HG03039 (cell line): ENCODE results near the gene ZNF215.
"Not testable (repeated sequence)": the region's sequence is repeated elsewhere in the genome, so short reads cannot be mapped to it uniquely, and the experiment has no call there.

Source experiments
- ATAC-seq: cut with Tn5 transposase; IDR thresholded peaks from one replicate; pipeline ENCODE4 v1.9.1; 2021; ENCODE audit warnings: mild to moderate bottlenecking, moderate library complexity; ENCODE audit not compliant: unreplicated experiment

Gene ZNF215

GRCh38 chr11:6926208-6927029 is at the start of gene ZNF215:
TSS of gene ZNF215 (plus strand) at chr11:6926426. CDS start at chr11:6932273, 5,847 bp downstream.
- peak; percentile 77 for ATAC-seq

- ATAC-seq, result no peak
These were observed 49.3 kb upstream of the ZNF215 start for GRCh38 chr11:6876914-6877313.

- ATAC-seq, result no peak
These were observed 43.5 kb upstream of the ZNF215 start for GRCh38 chr11:6882751-6883150.

DNA sequence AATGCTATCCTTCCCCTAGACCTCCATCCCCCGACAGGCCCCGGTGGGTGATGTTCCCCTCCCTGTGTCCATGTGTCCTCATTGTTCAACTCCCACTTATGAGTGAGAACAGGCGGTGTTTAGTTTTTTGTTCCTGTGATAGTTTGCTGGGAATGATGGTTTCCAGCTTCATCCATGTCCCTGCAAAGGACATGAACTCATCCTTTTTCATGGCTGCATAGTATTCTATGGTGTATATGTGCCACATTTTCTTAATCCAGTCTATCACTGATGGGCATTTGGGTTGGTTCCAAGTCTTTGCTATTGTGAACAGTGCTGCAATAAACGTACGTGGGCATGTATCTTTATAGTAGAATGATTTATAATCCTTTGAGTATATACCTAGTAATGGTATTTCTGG is 38.5 kb upstream of the ZNF215 start:
- not testable (repeated sequence) for ATAC-seq

DNA sequence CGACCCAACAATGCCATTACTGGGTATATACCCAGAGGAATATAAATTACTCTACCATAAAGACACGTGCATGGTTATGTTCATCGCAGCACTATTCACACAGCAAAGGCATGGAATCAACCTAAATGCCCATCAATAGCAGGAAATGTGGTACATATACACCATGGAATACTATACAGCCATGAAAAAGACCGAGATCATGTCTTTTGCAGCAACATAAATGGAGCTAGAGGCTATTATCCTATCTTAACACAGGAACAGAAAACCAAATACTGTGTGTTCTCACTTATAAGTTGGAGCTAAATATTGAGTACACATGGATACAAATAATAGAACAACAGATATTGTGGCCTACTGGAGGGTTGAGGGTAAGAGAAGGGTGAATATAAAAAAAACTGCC is 37.4 kb upstream of the ZNF215 start:
- no peak for ATAC-seq

DNA sequence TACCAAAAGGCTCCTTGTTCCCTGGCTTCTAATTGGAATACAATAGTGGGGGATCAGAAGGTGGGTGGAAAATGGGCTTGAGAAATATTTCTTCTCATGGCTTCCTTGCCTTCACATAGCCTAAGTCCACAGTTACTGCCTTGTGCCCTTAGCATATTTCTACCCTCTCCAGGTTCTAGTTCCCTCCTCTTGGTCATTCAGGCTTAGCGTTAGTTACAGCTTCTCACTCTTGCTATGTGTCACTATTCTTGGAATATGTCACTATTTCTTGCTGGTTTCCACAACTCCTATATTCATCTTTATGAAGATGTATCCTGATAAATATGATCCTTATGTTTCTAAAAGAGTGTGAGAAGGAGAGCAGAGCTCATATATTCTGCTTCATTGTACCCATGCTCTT is 36.4 kb upstream of the ZNF215 start:
- no peak for ATAC-seq

DNA sequence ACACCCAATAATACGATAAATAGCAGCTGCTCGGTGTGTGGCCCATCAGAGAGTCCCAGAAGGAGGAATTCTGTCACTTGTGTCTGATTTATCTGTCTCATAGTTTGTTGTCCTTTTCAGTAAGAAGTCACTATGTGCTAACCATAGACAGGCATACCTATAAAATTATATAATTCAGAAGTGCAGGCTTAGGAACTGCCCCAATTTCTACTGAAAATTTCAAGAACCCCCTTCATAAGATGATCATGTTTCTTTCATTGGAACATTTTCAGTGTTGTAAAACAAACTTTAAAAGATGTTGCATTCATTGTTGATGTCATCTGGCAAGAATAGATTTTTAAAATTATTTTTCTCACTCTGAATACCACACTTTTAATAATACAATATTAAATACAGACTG is 33.8 kb upstream of the ZNF215 start, which contains the start of gene OR2D2:
OR2D2 (minus strand) TSS at position 101 of the 400 bp plus-strand sequence; CDS start at position 101, 0 bp downstream.
- ATAC-seq, result no peak

DNA sequence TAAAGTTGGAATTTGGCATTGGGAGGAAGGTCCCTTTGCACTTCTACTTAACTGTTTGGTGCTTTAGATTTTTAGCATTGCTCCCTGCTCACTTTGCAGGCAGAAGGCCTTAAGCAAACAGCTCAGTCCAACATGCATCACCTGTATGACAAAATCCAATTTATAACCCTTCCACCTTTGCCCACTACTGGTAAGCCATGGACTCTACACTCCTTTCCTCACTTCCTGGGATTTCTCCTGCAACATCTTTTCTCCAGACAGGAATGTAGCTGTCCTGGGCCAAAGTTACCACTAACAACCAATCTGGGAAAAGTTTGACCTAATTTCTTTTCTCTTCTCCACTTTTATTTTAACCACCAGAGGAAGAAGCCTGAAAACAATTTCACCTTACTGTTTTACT is 32.1 kb upstream of the ZNF215 start:
- no peak for ATAC-seq

- peak; percentile 96 for ATAC-seq
These were observed 31.2 kb upstream of the ZNF215 start for GRCh38 chr11:6895010-6895409.

DNA sequence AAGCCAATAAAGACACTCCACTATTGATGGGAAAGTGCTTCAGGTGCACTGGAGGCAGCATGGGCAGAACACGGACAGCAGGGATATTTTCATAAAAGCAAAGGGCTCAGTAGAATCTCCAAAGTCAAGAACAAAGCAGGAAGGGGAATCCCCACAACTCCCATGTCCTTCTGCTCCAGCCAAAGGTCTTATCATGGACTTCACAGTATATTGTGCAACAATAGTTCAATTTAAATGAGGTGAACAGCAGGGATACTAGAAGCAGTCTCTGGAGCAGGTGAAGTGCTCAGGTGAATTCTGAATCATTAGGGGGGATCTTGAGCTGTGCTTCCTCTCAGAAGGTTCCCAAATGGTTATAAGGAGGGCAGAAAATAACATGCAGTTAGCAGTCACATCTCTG is 27.3 kb upstream of the ZNF215 start:
- ATAC-seq, result no peak

DNA sequence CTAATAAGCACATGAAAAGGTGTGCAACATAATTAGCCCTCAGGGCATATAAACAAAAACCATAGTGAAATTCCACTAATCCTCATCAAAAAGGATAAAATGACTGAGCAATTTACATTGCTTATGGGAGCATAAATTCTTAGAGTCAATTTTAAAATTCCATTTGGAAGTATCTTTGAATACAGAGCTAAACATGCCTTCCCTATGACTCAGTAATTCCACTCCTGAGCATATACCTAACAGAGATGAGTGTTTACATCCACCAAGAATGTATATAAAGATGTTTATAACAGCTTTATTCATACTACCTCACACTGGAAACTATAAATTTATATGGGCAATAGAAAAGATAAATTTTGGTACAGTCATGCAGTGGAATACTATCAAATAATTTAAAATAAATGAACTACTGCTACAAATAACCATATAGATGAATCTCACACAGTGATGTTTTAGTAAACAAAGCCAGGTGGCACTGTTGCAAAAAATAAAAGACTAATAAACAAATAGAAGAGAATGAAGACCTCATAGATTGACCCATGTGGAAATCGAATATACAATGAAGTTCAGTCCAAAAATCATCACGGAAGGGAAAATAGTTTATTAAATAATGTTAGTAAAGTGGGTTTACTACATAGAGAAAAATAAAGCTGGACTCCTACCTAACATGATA is 25.8 kb upstream of the ZNF215 start:
- ATAC-seq, result no peak

- not testable (repeated sequence) for ATAC-seq
These were observed 21.4 kb upstream of the ZNF215 start for GRCh38 chr11:6904804-6905203.

DNA sequence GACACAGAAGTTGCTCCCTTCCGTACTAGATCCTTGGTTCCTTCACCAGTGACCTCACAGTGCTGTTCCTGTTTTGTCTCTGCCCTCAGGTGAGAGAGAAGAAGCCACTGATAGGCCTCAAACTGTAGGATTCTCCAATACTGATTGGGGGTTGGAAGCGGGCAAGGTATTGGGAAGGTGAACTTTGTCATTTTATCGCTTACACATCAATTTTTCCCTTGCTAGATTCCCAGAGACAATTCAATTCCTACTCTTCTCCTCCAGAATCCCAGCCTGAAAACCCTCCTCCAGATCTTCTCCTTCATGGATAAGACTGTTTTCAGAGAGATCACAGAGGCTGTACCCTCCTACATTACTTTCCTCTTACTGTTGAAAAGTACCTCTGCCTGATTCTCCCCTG is 14.8 kb upstream of the ZNF215 start:
- no peak for ATAC-seq

DNA sequence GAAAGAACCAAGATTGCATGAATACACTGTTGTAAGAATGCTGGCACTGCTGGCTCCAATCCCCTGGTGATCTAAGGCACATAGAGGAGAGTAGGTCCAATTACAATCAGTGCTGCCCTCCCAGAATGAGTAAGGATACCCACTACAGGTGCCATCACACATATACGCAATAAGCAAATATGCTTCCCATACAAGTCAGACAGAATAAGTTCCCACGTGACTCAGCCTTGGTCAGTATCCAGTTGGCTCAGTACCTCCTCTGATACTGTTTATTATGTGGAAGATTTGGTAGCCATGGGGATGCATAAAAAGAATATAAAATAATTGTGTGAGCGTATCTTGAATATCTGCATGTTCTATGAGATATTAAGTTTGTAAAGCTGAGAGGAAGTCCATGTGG is 14.3 kb upstream of the ZNF215 start:
- ATAC-seq, result no peak

DNA sequence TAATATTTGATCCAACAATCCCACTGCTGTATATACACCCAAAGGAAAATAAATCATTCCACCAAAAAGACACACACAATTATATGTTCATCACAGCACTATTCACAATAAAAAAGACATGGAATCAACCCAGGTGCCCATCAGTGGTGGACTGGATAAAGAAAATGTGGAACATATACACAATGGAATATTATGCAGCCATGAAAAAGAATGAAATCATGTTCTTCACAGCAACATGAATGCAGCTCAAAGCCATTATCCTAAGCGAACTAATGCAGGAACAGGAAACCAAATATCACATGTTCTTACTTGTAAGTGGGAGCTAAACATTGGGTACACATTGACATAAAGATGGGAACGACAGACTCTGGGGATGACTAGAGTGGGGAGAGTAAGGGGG is 6.5 kb upstream of the ZNF215 start:
- ATAC-seq, result no peak

DNA sequence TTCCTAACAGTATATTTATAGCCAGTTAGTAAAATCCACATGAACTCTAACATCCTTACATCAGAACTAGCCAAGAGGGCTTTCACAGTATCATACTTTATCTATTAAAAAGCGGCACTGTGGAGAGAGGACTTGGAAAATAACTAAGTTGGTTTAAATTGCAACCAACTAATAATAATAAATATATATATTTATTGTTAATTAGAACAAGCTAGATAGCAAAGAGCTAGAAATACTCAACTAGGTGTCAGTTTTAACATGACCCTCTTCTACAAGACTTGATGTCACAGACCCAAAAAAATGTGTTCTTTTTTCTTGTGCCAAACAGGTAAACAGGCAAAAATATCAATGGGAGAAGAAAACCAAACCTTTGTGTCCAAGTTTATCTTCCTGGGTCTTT is 5.5 kb upstream of the ZNF215 start, which contains the start of gene OR2D3:
OR2D3 (plus strand) TSS at position 301 of the 400 bp plus-strand sequence; CDS start at position 301, 0 bp downstream.
- no peak for ATAC-seq

- no peak for ATAC-seq
These were observed 1.1 kb upstream of the ZNF215 start for GRCh38 chr11:6925007-6925577.

DNA sequence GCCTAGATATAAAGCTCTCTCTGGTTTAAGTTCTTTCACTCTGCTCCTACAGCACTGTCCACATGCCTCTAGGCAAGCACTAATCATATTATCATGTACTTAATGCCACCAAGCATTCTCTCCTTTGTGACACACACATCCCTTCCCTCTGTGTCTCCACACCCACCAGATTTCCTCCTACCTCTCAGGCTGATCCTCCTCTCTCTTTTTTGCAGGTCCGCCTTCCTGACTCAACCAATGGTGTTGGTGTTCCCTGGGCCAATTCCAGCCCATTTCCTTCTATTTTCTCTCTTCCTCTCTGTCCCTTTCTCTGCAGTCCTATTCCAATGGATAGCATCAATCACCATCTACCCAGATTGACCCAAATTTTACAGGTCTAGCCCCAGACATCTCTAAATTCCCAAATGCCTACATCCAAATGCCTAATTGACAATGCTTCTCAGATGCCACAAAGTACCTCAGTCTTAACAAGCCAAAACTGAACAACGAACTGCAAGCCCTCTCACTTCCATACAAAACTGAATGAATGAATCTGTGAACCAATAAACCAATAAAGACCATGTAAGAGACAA is 504 bp upstream of the ZNF215 start:
- ATAC-seq, result peak; percentile 4

GRCh38 chr11:6927030-6927617 is 898 bp downstream of the ZNF215 start:
- ATAC-seq, result peak; percentile 43

DNA sequence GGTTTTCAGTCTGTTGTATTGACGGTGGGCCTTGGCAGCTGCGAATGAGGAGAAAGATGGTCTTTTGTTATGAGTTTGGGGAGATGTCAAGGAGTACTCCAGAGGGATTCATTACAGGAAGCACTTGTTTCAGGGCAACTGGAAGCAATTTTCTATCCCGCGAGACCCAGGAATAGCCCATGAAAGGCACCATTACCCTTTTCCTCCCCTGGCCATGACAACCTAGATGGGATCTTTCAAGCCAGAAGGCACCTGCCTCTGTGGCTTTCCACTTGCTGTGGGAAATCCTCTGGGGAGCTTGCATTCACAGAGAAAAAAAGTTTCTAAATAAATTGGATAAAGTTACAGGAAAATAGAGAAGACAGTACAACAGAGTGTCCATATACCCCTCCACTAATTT is 2.7 kb downstream of the ZNF215 start:
- ATAC-seq, result no peak

- ATAC-seq, result no peak
These were observed 5.0 kb downstream of the ZNF215 start for GRCh38 chr11:6931146-6931713.
